ENCODE results near the gene HPSE. TPM values are rescaled to one million over a fixed set of nuclear protein-coding genes. Genes with fewer than 3 reads are reported as not detected.

The HPSE gene
- 2.1 TPM for total RNA-seq

DNA sequence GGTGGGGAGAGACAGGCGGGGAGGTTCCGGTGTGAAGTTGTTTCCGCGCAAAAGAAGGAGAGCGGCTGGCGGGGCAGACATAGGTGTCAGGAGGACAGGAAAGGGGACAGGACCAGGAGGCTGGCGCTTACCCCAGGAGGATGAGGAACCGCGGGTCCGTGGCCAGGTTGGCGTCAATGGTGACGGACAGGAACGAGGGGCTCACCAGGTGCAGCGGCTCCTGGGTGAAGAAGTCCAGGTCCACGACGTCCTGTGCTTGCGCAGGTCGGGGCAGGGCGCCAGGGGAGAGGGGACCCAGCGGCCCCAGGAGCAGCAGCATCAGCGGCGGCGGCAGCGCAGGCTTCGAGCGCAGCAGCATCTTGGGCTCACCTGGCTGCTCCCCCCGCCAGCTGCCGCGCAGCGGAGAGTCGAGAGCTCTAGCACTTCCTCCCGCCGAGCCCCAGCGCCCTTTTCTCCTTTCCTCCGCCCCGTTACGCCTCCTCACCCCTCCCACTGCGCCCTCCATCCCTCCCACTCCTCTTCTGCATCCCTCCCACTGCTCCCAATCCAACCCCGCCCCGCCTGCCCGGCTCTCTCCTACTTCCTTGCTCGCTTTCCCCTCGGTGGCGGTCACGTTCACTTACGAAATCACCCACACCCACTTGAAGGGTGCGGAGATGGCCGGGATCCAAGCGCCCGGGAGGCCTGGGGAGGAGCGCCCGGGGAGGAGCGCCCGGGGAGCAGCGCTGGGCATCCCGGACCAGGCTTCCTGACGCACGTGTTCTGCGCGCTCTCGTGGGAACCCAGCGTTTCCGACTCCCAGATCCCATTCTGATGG, at the start of gene HPSE:
Gene HPSE (minus strand): TSS at position 424 of the 817 bp plus-strand sequence. CDS start 66 bp downstream, at position 358.

GRCh38 chr4:83284193-83285054, 50.2 kb downstream of the HPSE start, which contains the start of gene COQ2:
Gene COQ2 (minus strand): TSS chr4:83284798. CDS start chr4:83284764, 34 bp downstream.

Small RNA genes within 50 kb of the gene (small RNA-seq; reads per million reads assigned to genes)
- not detected for gene AC114781.5

Other genes with a start within 250 kb of the HPSE start
- gene PLAC8, start 220.1 kb downstream of the HPSE start, total RNA-seq: 2.1 TPM
- gene COQ2, start 50.0 kb downstream of the HPSE start, total RNA-seq: 21.7 TPM
- gene HELQ, start 121.0 kb upstream of the HPSE start, total RNA-seq: 15.9 TPM
- gene MRPS18C, start 121.2 kb upstream of the HPSE start, total RNA-seq: 30.2 TPM
- 9.5 TPM for gene ABRAXAS1, start 150.3 kb upstream of the HPSE start, total RNA-seq
- 1.2 TPM for gene GPAT3, start 201.3 kb upstream of the HPSE start, total RNA-seq

Measured in diencephalon (tissue), 1 donor.